Panc1 (cell line): ENCODE data around the gene PDXK. TPM values are rescaled to one million over a fixed set of nuclear protein-coding genes. Genes with fewer than 3 reads are reported as not detected.

Source experiments
- ATAC-seq: fragments of 200-7000 bp; cut with Tn5 transposase; 2 replicates; pipeline ENCODE4 v1.9.1; 2020; ENCODE audit warnings: mild to moderate bottlenecking, moderate library complexity
- BruUV-seq: library from RNA; stranded (reverse); fragments of 400-500 nt; replicated peaks from 2 replicates; lab custom pipeline; 2021; lab: Mats Ljungman, UMichigan
- CTCF ChIA-PET: fragments of 300-600 bp; sonication (Branson Sonifier 250); formaldehyde crosslinking; loops from one replicate; lab custom pipeline; 2022; ENCODE audit warnings: antibody characterized with exemption; lab: Charles Lee
- POLR2A ChIA-PET: fragments of 300-600 bp; sonication (Branson Sonifier 250); formaldehyde crosslinking; loops from one replicate; lab custom pipeline; 2022; ENCODE audit warnings: antibody characterized with exemption; lab: Charles Lee
- DNase-seq: peaks from one replicate; pipeline ENCODE4 v3.0.0-alpha.2; 2010; ENCODE audit warnings: low read depth, low spot score
- H3K27ac ChIP-seq: 2 replicates; pipeline ENCODE4 v1.5.1; 2011; ENCODE audit warnings: mild to moderate bottlenecking, low read length, inconsistent platforms
- H3K27me3 ChIP-seq: fragments of 200-500 bp; sonication (Bioruptor generic); 2 replicates; pipeline ENCODE4 v1.6.0; 2014; ENCODE audit warnings: low read length, inconsistent platforms; ENCODE audit not compliant: control insufficient read depth, insufficient read depth
- H3K36me3 ChIP-seq: fragments of 200-500 bp; sonication (Bioruptor generic); 2 replicates; pipeline ENCODE4 v1.5.1; 2014; ENCODE audit warnings: inconsistent platforms, mild to moderate bottlenecking, low read length, moderate library complexity; ENCODE audit not compliant: control insufficient read depth, insufficient read depth
- H3K4me1 ChIP-seq: 2 replicates; pipeline ENCODE4 v1.5.1; 2011; ENCODE audit warnings: inconsistent platforms, mild to moderate bottlenecking, low read length, moderate library complexity; ENCODE audit not compliant: control insufficient read depth, insufficient read depth
- H3K4me3 ChIP-seq, 2 experiments: 2 replicates each; pipeline ENCODE4 v1.5.1; 2011 to 2012; ENCODE audit warnings: low read depth in 2 of 2, low read length in 2 of 2, mild to moderate bottlenecking in 2 of 2, inconsistent platforms in 1 of 2, moderate library complexity in 1 of 2
- H3K9me3 ChIP-seq: fragments of 200-500 bp; sonication (Bioruptor generic); 2 replicates; pipeline ENCODE4 v1.5.1; 2014; ENCODE audit warnings: low read depth, mild to moderate bottlenecking, inconsistent platforms, low read length, moderate library complexity; ENCODE audit not compliant: control insufficient read depth, insufficient read depth
- POLR2AphosphoS5 ChIP-seq: IDR thresholded peaks from 2 replicates; pipeline ENCODE4 v1.6.1; 2012; ENCODE audit warnings: mild to moderate bottlenecking, low read depth, low read length, moderate library complexity
- SIN3A ChIP-seq: IDR thresholded peaks from 2 replicates; pipeline ENCODE4 v1.6.1; 2012; ENCODE audit warnings: low read depth, mild to moderate bottlenecking, low read length, moderate library complexity, borderline replicate concordance; ENCODE audit not compliant: insufficient read depth
- TCF7L2 ChIP-seq: IDR thresholded peaks from 2 replicates; pipeline ENCODE4 v1.6.1; 2011; ENCODE audit warnings: mild to moderate bottlenecking, low read depth, low read length, inconsistent platforms
- in situ Hi-C: cut with HindIII; loops from 2 replicates; pipeline ENCODE4 v1.10.0; 2016; ENCODE audit warnings: low sequenced_read_pairs, low pct_unique_long_range_greater_than_20kb
- intact Hi-C: fragments of 100-400 bp; cut with micrococcal nuclease; formaldehyde crosslinking; loops from one replicate; pipeline ENCODE4 v1.10.0; 2022; ENCODE audit not compliant: unreplicated experiment
- total RNA-seq: library from RNA; stranded (reverse); gene quantifications from one replicate; pipeline ENCODE4 v1.2.1, GENCODE V29; 2021; ENCODE audit not compliant: unreplicated experiment
- TF ChIP-seq, protein P1 (sequence below): fragments of 450-650 bp; IDR thresholded peaks from 2 replicates; pipeline ENCODE4 v1.5.1; 2017; ENCODE audit warnings: mild to moderate bottlenecking
- TF ChIP-seq, protein P2 (sequence below), 2 experiments: IDR thresholded peaks; 2 replicates each; pipeline ENCODE4 v1.6.1; 2011 to 2012; ENCODE audit warnings: low read depth in 2 of 2, control low read depth in 1 of 2, low read length in 1 of 2, mild to moderate bottlenecking in 1 of 2, moderate library complexity in 1 of 2; ENCODE audit not compliant: insufficient read depth in 1 of 2

PDXK gene
- total RNA-seq, 1 experiment from 2014 or later = 184 TPM

DNA sequence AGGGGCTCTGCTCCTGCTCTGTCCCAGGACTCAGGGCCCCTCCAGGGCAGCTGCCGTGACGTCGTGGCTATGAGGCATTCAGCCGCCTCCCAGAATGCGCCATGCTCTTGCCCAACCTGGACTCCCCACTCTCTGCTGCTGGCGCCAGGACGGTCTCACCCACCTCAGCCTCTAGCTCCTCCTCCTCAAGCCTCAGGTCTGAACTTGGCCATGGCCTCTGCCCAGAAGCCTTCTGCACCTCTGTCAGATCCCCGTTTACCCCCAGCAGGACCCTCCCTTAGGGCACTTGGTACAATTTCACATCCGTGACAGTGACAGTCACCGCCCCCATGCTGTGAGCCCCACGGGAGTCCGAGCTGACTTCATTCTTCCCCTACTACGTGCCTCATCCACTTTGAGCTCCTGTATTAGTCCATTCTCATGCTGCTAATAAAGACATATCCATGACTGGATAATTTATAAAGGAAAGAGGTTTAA, 52.3 kb downstream of the PDXK start:
- Histone ChIP-seq H3K4me1 (peaks cover 22% of the 10 kb centered on the region), H3K9me3 (no peaks in the 10 kb centered on the region), H3K27me3 (no peaks in the 10 kb centered on the region), H3K27ac (no peak overlapping the region), H3K4me3 (no peak overlapping the region), H3K36me3 (peaks cover 2% of the 10 kb centered on the region; the same call in 1 of the 2 replicates)
- no TSS peak for BruUV-seq
- ATAC-seq (no peak), DNase-seq (no peak)
- POLR2A ChIA-PET = interaction anchor here (0.8 kb wide), 1 partner anchor 12 kb away, joined by 3 read pairs; no protein-coding TSS in a partner anchor
- CTCF ChIA-PET = interaction anchor here (0.5 kb wide), 1 partner anchor 35 kb away, joined by 8 read pairs; no protein-coding TSS in a partner anchor
- TF ChIP-seq SIN3A (no peak), POLR2AphosphoS5 (no peak), TCF7L2 (no peak)
- TF ChIP-seq, protein P1, sequence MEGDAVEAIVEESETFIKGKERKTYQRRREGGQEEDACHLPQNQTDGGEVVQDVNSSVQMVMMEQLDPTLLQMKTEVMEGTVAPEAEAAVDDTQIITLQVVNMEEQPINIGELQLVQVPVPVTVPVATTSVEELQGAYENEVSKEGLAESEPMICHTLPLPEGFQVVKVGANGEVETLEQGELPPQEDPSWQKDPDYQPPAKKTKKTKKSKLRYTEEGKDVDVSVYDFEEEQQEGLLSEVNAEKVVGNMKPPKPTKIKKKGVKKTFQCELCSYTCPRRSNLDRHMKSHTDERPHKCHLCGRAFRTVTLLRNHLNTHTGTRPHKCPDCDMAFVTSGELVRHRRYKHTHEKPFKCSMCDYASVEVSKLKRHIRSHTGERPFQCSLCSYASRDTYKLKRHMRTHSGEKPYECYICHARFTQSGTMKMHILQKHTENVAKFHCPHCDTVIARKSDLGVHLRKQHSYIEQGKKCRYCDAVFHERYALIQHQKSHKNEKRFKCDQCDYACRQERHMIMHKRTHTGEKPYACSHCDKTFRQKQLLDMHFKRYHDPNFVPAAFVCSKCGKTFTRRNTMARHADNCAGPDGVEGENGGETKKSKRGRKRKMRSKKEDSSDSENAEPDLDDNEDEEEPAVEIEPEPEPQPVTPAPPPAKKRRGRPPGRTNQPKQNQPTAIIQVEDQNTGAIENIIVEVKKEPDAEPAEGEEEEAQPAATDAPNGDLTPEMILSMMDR = no peak
- TF ChIP-seq, protein P2, sequence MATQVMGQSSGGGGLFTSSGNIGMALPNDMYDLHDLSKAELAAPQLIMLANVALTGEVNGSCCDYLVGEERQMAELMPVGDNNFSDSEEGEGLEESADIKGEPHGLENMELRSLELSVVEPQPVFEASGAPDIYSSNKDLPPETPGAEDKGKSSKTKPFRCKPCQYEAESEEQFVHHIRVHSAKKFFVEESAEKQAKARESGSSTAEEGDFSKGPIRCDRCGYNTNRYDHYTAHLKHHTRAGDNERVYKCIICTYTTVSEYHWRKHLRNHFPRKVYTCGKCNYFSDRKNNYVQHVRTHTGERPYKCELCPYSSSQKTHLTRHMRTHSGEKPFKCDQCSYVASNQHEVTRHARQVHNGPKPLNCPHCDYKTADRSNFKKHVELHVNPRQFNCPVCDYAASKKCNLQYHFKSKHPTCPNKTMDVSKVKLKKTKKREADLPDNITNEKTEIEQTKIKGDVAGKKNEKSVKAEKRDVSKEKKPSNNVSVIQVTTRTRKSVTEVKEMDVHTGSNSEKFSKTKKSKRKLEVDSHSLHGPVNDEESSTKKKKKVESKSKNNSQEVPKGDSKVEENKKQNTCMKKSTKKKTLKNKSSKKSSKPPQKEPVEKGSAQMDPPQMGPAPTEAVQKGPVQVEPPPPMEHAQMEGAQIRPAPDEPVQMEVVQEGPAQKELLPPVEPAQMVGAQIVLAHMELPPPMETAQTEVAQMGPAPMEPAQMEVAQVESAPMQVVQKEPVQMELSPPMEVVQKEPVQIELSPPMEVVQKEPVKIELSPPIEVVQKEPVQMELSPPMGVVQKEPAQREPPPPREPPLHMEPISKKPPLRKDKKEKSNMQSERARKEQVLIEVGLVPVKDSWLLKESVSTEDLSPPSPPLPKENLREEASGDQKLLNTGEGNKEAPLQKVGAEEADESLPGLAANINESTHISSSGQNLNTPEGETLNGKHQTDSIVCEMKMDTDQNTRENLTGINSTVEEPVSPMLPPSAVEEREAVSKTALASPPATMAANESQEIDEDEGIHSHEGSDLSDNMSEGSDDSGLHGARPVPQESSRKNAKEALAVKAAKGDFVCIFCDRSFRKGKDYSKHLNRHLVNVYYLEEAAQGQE (IDR thresholded peaks at IDR 0.05; ENCODE audit: insufficient read depth in 1 of 2, low read depth in 2 of 2, low read length in 1 of 2) = no peak
- intact Hi-C loops (no loop called here), in situ Hi-C loops (no loop called here)

DNA sequence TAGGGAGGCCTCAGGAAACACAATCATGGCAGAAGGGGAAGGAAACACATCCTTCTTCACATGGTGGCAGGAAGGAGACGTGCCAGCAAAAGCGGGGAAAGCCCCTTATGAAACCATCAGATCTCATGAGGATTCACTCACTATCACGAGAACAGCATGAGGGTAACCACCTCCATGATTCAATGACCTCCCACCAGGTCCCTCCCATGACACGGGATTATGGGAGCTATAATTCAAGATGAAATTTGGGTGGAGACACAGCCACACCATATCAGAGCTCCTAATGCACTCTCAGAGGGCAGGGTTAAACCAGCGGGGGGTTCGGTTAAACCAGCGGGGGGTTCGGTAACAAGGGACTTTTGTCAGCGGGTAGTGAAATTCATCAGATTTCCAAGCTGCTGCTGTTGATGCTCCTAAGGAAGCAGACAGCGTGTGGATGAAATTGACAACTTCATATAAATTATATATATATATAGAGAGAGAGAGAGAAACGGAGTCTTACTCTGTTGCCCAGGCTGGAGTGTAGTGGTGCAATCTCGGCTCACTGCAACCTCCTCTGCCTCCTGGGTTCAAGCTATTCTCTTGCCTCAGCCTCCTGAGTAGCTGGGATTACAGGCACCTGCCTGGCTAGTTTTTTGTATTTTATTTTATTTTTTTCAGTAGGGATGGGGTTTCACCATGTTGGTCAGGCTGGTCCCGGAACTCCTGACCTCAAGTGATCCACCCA, 52.9 kb downstream of the PDXK start:
- intact Hi-C loops (no loop called here), in situ Hi-C loops (no loop called here)
- no peak for TF ChIP-seq TCF7L2
- TF ChIP-seq POLR2AphosphoS5 = no peak
- TF ChIP-seq, protein P2 (IDR thresholded peaks at IDR 0.05; ENCODE audit: insufficient read depth in 1 of 2, low read depth in 2 of 2, low read length in 1 of 2) = no peak
- no peak for TF ChIP-seq SIN3A
- CTCF ChIA-PET = interaction anchor here (0.5 kb wide), 1 partner anchor 36 kb away, joined by 8 read pairs; no protein-coding TSS in a partner anchor
- no TSS peak for BruUV-seq
- POLR2A ChIA-PET = interaction anchor here (0.8 to 1.0 kb wide), 2 partner anchors 11 to 13 kb away, joined by 3 to 5 read pairs; no protein-coding TSS in a partner anchor
- ATAC-seq (no peak), DNase-seq (no peak)
- Histone ChIP-seq H3K36me3 (peaks cover 2% of the 10 kb centered on the region; the same call in 1 of the 2 replicates), H3K4me3 (no peak overlapping the region), H3K9me3 (no peaks in the 10 kb centered on the region), H3K4me1 (peaks cover 22% of the 10 kb centered on the region), H3K27ac (no peak overlapping the region), H3K27me3 (no peaks in the 10 kb centered on the region)
